Smooth muscle cell of bladder (primary cell): ENCODE results near the gene EIF4A2. TPM values are rescaled to one million over a fixed set of nuclear protein-coding genes. Genes with fewer than 3 reads are reported as not detected.

Experiments
- total RNA-seq: library from RNA; depleted of rRNA; stranded (reverse); fragments of >200 nt; gene quantifications from 2 replicates; pipeline ENCODE4 v1.2.3, GENCODE V29; 2014

The EIF4A2 gene
- 564 and 888 TPM in 2 replicates for total RNA-seq

DNA sequence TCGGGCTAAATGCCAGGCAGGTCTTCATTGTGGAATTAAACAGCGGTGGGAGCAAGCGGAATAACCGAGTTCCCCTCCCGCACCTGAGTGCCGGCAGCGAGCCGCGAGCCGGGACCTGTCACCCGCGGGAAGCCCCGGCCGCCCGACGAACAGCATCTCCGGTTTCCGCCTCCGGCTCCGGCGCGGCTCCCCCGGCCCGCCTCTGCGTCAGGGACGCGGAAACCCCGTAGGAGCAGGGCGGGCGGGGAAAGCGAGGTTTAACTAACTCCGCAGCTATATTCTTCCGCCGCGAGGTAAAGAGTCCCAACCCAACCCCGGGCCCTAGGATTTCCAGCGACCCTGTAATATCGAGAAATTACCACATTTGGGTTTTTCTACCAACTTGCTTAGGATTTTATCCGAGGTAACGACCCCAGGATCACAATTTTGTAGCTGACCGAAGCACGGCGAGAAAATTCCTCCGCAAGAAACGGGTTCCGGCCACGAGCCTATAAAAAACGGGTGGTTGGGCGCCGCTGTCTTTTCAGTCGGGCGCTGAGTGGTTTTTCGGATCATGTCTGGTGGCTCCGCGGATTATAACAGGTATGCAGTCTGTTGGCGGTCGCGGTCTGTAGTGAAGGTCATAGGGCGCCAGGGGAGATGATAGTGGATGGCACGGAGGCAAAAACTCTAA, at the start of gene EIF4A2:
TSS of gene EIF4A2 (plus strand) at position 520 of the 673 bp plus-strand sequence. CDS start at position 554, 34 bp downstream.

DNA sequence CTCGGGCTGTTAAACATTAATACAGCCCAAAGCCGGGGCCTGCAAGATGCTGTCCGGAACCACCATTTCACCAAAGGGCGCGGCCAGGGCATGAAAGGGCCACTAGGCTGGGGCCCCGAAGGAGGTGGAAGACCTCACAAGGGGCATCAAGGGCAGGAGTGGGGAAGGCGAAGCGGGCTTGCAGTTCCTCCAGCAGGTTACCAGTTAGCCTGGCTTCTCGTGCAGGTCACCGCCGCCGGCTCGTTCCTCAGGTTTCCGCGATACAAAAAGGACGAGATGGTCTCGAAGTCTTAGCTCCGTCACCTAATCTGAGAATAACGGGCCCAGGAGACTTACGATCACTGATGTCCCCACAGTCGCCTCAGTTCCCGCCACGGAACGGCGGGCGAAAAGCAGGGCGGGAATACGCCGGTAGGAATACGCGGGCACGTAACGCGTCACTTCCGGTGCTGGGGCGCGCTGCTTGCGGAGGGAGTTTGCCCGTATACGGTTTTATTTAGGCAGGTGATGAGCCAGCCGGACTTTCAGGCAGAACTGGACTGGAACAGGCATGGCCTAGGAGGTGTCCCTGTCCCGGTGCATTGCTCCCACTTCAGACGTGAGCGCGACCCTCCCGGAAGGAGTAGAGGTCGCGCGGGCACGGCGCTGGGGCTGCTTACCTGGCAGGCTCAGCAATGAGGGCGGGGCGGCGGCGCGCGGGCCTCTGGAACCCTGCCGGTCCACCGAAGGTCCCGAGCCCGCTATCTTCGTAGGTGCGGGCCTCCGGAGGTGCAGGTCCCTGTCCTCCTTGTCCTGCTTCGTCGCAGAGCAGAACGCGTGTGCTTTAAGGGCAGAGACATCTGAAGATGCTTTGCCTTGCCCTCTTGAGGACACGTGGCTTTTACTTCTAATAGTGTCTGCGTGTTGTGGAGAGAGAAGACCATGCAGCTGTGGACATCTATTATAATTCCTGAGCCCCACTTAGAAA, 23.0 kb downstream of the EIF4A2 start, which contains the start of gene RFC4:
TSS of gene RFC4 (minus strand) at position 394 of the 967 bp plus-strand sequence. CDS start 1,769 bp downstream, outside the sequence.

Other genes starting within 250 kb of the EIF4A2 start
- gene CRYGS, start 239.2 kb upstream of the EIF4A2 start, total RNA-seq = 0.43 and 1.0 TPM in 2 replicates
- gene TBCCD1, start 216.2 kb upstream of the EIF4A2 start, total RNA-seq = 10.2 and 13.6 TPM in 2 replicates
- 55.0 and 64.8 TPM in 2 replicates for gene DNAJB11, start 212.9 kb upstream of the EIF4A2 start, total RNA-seq
- gene AHSG, start 170.5 kb upstream of the EIF4A2 start, total RNA-seq = not detected in 2 replicates
- not detected in 2 replicates for gene FETUB, start 143.2 kb upstream of the EIF4A2 start, total RNA-seq
- gene HRG, start 117.6 kb upstream of the EIF4A2 start, total RNA-seq = under 0.01 TPM in 1 of 2 replicates, not detected in the other
- not detected in 2 replicates for gene KNG1, start 66.2 kb upstream of the EIF4A2 start, total RNA-seq
- gene RFC4, start 22.9 kb downstream of the EIF4A2 start, total RNA-seq = 9.9 and 10.1 TPM in 2 replicates
- gene ADIPOQ, start 59.1 kb downstream of the EIF4A2 start, total RNA-seq = not detected in 2 replicates
- gene ST6GAL1, start 146.9 kb downstream of the EIF4A2 start, total RNA-seq = 0.43 and 1.7 TPM in 2 replicates